Thyroid gland (tissue), 4 donors: ENCODE measurements around the gene COMT.
"Not testable (repeated sequence)": the region's sequence is repeated elsewhere in the genome, so short reads cannot be mapped to it uniquely, and the experiment has no call there.

Source experiments
- POLR2A ChIP-seq, 2 donors: fragments of 450-650 bp; IDR thresholded peaks; one replicate each; pipeline ENCODE4 v1.6.1; 2017; ENCODE audit warnings: antibody characterized with exemption in 2 of 2, mild to moderate bottlenecking in 2 of 2, moderate library complexity in 1 of 2
- TF ChIP-seq, protein P1 (sequence below), 6 experiments: fragments of 200-600 bp in 3 of 6; fragments of 450-650 bp in 3 of 6; sonication (generic) in 3 of 6; IDR thresholded peaks; one replicate each; pipeline ENCODE4 v1.5.1; 2016 to 2019; ENCODE audit warnings: antibody characterized with exemption in 6 of 6, mild to moderate bottlenecking in 2 of 6, inconsistent platforms in 1 of 6, moderate library complexity in 1 of 6

DNA sequence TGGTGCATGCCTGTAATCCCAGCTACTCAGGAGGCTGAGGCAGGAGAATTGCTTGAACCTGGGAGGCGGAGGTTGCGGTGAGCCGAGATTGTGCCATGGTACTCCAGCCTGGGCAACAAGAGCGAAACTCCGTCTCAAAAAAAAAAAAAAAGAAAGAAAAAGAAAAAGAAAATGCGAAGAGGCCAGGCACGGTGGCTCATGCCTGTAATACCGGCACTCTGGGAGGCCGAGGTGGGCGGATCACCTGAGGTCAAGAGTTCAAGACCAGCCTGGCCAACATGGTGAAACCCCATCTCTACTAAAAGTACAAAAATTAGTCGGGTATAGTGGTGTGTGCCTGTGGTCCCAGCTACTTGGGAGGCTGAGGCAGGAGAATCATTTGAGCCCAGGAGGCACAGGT, 15.5 kb upstream of the COMT start:
- TF ChIP-seq, protein P1, sequence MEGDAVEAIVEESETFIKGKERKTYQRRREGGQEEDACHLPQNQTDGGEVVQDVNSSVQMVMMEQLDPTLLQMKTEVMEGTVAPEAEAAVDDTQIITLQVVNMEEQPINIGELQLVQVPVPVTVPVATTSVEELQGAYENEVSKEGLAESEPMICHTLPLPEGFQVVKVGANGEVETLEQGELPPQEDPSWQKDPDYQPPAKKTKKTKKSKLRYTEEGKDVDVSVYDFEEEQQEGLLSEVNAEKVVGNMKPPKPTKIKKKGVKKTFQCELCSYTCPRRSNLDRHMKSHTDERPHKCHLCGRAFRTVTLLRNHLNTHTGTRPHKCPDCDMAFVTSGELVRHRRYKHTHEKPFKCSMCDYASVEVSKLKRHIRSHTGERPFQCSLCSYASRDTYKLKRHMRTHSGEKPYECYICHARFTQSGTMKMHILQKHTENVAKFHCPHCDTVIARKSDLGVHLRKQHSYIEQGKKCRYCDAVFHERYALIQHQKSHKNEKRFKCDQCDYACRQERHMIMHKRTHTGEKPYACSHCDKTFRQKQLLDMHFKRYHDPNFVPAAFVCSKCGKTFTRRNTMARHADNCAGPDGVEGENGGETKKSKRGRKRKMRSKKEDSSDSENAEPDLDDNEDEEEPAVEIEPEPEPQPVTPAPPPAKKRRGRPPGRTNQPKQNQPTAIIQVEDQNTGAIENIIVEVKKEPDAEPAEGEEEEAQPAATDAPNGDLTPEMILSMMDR (IDR thresholded peaks at IDR 0.05) = not testable (repeated sequence)
- TF ChIP-seq POLR2A (IDR thresholded peaks at IDR 0.05) = not testable (repeated sequence)
